GM13977 (cell line): ENCODE measurements around the gene IMPACT.

Source experiments
- DNase-seq: peaks from one replicate; pipeline ENCODE4 v3.0.0; 2012; ENCODE audit warnings: low spot score
- in situ Hi-C: fragments of 300-500 bp; cut with MboI; formaldehyde crosslinking; loops from one replicate; pipeline ENCODE4 v1.12.0; 2022; ENCODE audit warnings: low sequenced_read_pairs, low pct_unique_long_range_greater_than_20kb, mixed read lengths, inconsistent platforms; ENCODE audit not compliant: unreplicated experiment
- TF ChIP-seq, protein P1 (sequence below): IDR thresholded peaks from 2 replicates; pipeline ENCODE4 v1.5.1; 2012; ENCODE audit warnings: mild to moderate bottlenecking, control low read depth; ENCODE audit not compliant: insufficient read depth; ENCODE audit errors: extremely low read depth, missing control alignments

Gene IMPACT

DNA sequence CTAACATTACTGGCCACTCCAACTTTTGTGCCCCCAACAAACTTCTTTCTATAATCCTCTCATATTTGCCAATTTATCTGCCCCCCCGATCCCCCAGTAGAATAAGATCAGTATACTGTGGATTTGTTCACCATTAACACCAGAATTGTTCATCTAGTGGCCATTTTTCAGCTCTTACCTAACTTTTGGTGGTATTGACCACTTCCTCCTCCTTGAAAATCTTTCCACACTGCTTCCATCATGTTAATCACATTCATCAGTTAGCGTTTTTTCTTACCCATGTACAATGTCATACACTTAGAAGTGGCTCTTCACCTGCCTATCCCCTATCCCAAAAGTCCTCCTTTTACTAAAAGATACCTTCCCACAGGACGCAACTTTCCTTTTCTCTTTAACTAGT lies 6.1 kb downstream of the IMPACT start:
- TF ChIP-seq, protein P1, sequence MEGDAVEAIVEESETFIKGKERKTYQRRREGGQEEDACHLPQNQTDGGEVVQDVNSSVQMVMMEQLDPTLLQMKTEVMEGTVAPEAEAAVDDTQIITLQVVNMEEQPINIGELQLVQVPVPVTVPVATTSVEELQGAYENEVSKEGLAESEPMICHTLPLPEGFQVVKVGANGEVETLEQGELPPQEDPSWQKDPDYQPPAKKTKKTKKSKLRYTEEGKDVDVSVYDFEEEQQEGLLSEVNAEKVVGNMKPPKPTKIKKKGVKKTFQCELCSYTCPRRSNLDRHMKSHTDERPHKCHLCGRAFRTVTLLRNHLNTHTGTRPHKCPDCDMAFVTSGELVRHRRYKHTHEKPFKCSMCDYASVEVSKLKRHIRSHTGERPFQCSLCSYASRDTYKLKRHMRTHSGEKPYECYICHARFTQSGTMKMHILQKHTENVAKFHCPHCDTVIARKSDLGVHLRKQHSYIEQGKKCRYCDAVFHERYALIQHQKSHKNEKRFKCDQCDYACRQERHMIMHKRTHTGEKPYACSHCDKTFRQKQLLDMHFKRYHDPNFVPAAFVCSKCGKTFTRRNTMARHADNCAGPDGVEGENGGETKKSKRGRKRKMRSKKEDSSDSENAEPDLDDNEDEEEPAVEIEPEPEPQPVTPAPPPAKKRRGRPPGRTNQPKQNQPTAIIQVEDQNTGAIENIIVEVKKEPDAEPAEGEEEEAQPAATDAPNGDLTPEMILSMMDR: no peak
- DNase-seq: no peak
- in situ Hi-C loops: no loop called here

DNA sequence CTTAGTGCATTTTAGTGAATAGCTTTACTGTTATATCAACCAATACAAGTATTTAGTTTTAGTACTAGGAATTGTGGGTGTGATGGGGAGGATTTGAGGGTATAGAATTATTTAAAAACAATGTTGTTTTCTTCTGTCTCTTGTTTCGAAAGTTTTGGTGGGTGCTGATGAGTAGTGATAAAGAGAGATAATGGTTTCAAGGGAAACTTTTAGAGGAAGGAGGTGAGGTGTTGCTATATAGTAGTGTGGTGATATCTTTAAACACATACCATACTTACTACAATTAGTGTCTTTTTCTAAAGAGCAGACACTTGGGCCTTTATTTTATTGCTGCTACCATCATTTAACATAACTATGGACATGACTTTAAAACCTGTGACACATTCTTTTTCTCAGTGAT lies 10.5 kb downstream of the IMPACT start:
- in situ Hi-C loops: no loop called here
- no peak for DNase-seq
- TF ChIP-seq, protein P1: no peak

DNA sequence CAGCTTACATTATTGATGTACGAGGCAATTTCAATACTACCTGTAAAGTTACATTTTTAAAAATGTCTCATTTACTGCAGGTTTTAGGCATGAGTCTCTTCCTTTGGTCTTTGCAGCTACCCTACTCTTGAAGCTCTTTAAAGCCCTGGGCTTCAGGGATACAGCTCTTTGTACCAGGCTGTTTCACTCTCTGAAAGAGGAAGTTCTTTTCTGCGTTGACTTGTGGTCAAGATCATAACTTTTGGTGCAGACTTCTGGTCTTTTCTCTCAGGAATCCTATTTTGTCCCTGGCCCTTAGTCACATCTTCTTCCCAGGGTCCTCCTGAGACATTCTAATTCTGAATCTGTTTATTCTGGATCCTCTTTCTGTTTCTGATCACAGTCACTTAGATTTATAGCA lies 17.4 kb downstream of the IMPACT start:
- in situ Hi-C loops: no loop called here
- DNase-seq: no peak
- TF ChIP-seq, protein P1: no peak

DNA sequence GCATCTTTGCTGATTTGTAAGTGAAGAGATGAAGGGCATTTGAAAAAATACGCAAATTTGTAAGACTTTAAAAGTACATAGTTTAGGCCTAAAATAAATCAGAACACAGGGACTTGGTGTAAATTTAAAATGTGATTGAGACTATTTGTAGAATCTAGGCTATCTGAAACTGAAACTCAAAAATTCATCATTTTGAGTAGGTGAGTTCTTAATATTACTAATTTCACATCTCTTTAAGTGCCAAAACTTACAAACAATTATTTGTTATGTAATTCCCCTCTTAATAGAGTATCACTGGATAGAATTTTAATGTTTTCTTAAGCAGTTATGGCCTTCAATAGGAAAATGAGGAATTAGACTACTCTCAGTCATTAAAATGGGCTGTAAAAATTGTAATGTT lies 20.0 kb downstream of the IMPACT start:
- in situ Hi-C loops: no loop called here
- TF ChIP-seq, protein P1: no peak
- no peak for DNase-seq

DNA sequence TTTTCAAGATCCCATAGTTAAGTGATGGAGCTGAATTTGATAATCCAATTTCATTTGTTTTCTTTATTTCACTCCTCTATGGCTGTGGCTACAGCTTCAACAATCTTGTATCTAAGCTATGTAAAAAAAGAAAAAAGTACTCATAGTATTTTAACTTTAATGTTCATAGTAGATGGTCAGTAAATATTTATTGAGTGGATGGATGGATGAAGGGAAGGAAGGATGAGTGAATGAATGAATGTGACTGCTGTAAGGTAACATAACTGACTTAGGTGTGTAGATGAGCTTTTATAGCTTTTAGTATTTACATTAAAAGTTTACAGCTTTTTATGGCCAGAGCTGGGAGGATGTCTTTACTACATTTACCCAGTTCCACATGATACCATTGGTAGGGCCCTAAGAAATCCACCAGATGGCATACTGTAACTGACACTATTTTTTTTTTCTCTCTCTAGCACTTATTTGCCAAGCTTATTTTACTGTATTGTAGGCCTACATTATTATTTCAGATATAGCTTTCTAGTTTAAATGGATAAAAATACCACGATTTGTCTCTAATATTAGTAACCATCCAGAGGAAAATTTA lies 20.6 kb downstream of the IMPACT start:
- TF ChIP-seq, protein P1: no peak
- DNase-seq: no peak
- in situ Hi-C loops: no loop called here

DNA sequence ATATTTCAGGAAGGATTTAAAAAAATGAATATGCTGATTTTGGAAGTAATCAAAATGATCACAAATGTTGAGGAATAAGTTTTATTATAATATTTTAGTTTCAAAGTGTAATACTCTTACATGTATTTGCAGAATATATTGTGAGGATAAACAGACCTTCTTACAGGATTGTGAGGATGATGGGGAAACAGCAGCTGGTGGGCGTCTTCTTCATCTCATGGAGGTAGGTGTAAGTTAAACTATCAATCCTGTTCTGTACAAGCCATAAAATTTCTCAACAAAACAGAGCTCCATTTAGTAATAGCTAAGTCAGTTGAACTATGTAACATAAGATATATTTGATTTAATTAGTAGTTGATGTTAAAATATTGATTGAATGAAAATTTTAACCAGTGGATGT lies 21.5 kb downstream of the IMPACT start:
- TF ChIP-seq, protein P1: no peak
- in situ Hi-C loops: no loop called here
- no peak for DNase-seq

DNA sequence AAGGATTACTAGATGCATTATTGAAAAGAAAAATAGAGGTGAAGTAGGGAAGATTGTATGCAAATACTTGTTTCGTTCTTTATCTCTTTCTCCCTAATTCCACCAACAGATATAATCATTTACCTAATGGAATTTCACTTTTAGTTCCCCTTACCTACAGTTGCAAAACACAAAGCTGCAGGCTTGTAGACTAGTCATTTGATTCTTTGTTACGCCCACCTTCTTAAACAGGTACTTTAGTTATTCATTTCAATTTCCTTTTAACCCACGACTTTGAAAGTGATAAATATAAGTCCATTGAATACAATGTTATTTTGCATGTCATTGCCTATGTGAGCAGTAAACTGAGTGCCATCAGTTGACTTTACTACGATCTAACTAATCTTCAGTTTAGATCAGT lies 30.1 kb downstream of the IMPACT start:
- no peak for DNase-seq
- TF ChIP-seq, protein P1: no peak
- in situ Hi-C loops: no loop called here
